GM12891 (cell line): Measurements from ENCODE around the gene CHRDL2.

Experiments
- POLR2A ChIP-seq: IDR thresholded peaks from 2 replicates; pipeline ENCODE4 v1.6.1; 2011; ENCODE audit warnings: low read depth, low read length, control low read depth
- POLR2AphosphoS5 ChIP-seq: IDR thresholded peaks from 2 replicates; pipeline ENCODE4 v1.6.1; 2011; ENCODE audit warnings: low read depth, low read length, control low read depth

DNA sequence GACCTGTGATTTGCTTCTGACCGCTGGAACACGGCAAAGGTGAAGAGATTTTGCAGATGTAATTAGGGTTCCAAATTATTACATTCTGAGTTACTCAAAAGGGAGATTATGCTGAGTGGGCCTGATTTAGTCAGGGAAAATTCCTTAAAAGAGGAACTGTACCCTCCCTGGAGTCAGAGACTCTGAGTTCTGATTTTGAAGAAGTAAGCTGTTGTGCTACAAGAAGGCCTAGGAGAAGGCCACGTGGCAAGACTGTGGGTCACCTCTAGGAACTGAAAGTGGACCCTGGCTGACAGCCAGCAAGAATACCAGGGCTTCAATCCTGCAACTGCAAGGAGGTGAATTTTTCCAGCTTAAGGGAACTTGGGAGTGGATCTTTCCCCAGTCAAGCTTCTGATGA is 45.3 kb downstream of the CHRDL2 start:
- TF ChIP-seq POLR2A (no peak), POLR2AphosphoS5 (no peak)
